Activated gamma-delta T cell treated with anti-CD3 and anti-CD28 coated beads, Interleukin-2, amount 50 U/mL, for 16 hours (primary cell): ENCODE data around the gene MAVS.

ENCODE experiments used
- DNase-seq: peaks from one replicate; pipeline ENCODE4 v3.0.0-alpha.2; 2020; ENCODE audit warnings: low read depth

The MAVS gene

DNA sequence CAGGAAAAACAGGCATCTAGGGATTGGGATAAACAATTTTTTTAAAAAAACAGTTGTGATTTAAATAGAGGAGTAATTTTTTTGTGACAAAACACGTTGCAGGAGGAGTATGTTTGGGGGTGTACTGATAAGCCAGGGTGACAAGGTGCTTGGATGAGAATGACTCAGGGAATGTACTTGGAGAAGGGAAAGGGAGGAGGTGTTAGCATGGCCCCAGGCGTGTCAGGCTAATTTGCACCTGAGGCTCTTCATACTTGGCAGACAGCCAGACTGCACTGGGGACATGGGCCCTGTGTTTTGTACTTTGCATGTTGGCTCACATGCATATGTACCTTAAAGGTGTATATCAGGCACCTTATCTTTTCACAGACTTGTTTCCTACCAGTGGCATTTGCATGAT lies 65.3 kb downstream of the MAVS start:
- no peak for DNase-seq

DNA sequence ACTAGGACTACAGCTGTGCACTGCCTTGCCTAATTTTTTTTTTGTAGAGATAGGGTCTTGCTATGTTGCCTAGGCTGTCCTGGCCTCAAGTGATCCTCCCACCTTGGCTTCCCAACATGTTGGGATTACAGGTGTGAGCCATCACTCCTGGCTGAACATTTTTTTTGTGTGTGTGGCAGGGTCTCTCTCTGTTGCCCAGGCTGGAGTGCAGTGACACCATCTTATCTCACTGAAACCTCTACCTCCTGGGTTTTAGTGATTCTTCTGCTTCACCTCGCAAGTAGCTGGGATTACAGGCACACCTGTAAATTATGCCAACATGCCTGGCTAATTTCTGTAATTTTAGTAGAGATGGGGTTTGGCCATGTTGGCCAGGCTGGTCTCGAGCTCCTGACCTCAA lies 67.8 kb downstream of the MAVS start:
- DNase-seq, result no peak

DNA sequence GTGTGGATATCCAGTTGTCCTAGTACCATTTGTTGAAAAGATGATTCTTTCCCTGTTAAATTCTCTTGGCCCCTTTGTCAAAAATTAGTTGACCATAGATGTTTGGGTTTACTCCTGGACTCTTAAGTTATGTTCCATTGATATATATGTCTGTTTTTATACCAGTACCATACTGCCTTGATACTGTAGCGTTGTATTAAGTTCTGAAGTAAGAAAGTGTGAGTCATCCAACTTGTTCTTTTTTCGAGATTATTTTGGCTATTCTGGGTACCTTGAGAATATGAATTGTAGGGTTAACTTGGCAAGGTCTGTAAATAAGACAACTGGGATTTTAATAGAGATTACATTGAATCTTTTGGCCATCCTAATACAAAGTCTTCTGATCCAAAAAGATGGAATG lies 69.1 kb downstream of the MAVS start:
- DNase-seq, result no peak

DNA sequence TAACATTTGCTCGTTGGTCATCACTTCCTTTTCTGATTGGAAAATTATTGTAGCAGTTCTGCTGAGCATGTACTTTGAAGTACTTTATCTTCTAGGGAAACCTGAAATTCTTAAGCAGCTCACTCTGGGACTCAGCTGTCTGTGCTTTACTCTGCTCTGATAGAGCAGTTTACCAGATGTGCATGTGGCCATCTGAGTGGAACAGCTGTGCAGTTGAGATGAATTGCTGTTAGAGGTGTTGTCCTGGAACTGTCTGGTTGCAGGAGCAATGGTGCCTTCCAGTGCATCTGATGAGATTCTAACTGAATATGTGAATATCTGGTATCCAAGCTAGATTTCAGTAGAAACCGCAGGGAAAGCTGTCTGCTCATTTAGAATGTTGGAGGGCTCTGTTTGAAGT lies 69.7 kb downstream of the MAVS start:
- no peak for DNase-seq

DNA sequence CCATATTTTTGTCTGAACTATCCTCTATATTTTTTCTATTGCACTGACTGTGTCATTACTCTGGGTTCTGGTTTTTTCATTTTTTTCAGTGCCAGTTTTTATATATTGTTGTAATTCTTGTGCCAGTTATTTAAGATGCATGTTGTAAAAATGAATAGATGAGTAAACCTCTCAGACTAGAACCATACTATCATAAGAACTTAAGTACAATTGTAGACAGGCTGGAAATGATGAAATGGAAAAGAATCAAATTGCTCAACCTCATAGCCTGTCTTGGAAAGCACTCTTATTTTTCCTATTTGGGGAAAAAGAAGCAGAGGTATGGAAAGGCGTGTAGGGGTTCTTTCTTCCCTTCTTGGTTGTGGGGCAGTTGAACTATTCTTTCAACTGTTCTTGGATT lies 72.7 kb downstream of the MAVS start:
- no peak for DNase-seq

DNA sequence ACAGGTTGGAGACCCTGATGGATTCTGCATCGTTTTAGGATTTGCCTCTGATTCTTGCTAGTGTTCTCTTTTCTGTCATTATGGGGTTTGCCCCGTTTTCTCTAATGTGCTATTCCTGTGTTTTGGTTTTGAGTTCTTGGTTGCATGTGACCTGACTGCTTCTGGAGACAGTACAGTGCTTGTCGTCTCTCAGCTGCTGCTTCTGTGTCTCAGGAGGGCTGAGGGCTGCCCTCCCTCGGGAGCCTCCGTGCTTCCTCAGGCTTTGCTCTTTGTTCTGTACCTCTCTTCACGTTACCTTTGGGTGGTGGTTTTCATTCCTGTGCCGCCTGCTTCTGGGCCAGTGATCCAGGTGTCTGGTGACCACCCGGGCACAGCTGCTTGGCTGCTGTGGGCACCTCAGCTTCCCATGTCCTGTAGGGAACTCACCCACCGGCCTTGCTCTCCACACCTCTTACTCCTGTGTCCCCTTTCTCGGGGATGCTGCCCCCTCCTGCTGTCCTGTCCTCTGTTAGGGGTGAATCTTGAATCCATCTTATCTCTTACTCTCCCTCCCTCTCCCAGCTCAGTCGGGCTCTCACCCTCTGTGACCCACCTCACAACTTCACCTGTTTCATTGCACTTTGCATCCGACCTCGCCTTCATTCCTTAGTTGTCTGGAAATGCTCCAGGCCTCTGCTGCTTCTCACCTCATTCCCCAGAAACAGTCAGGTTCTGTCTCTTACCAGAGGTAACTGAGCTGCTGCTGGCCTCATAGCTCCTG lies 75.8 kb downstream of the MAVS start:
- DNase-seq, result no peak

DNA sequence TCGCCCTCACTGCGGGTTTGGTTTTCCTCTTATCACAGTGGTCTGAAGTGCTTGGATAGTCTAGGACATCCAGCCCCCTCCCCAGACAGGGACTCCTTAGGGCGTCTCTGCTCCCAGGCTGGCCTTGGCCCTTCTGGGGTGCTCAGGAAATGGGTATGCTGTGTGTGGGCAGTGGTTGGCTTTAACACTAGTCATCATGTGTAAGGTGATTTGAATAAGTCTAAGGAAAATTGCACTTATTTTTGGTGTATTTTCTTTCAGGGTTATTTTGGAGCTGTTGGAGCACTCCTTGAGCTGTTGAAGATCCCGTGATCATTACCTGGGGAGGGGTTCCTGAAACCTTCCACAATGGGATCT lies 76.3 kb downstream of the MAVS start:
- DNase-seq, result no peak

DNA sequence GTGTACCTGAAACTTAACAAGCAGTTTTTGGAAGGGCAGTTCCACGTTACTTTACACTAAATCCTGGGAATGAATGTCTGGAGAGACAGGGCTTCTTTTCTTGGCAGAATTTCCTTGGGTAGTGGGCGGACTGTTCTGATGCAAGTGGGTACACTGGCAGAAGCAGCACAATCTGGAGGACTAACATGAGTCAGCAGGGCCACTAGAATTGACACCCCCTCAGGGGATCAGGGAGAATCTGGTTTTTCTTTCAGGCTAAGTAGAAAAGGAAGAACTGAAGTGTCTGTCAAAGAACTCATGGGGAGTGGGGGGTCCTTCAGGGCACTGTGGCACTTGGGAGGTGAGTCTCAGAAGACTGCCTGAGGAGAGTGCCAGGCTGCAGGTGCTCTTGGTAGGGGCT lies 77.2 kb downstream of the MAVS start:
- no peak for DNase-seq

DNA sequence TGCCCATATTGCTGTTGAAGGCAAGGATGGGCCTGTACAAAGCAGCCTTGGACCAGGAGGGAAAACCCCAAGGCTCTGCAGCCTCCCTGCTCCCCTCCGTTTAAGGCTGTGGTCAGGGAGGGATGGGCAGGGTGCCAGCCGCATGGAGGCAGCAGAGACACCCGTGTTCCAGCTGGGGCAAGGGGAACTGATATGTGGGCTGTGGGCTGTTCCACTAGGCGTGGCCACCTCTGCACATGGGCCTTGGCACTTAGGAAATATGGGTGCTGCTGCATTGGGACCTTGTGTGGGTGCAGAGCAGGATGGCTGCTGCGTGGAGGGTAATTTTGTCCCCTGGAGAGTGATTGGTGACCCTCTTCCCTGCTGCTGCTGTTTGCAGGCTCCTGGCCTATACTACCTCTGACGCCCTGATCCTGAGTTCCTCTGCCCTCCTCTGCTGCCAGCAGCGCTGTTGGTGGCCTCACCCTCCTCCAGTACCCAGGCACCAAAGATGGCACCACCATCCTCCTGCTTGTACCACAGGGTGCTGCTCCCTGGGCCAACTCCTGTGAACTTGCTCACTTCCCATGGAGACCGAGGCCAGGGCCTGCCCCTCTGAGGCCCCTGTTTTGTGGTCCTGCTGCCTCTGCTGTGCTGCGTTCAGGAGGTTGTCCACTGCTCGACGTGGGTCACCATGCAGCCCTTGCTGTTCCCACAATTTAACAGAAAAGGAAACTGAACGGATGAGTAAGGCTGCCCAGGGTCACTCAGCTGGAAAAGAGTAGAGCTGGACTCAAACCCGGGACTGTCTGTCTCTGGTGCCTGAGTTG lies 77.9 kb downstream of the MAVS start:
- no peak for DNase-seq

DNA sequence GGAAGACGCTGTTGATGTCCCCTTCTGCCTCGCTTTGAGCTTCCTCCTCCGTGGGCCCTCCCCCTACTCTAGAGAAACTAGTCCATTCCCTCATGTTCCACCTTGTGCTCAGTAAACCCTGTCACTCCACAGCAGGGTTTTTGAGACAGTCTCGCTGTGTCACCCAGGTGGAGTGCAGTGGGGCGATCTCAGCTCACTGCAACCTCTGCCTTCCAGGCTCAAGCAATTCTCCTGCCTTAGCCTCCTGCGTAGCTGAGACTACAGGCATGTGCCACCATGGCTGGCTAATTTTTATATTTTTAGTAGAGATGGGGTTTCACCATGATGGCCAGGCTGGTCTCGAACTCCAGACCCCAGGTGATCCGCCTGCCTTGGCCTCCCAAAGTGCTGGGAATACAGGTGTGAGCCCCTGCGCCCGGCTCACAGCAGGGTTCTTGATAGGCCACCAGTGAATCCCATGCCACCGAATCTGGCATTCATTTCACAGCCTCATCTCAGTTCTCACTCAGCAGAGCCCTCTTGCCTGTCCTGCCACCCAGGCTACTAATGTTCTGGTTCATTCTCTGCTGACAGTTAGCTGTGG lies 78.6 kb downstream of the MAVS start:
- no peak for DNase-seq
